HG03097 (cell line): ENCODE data around the gene NR2F1.

Experiments used
- ATAC-seq: cut with Tn5 transposase; IDR thresholded peaks from one replicate; pipeline ENCODE4 v1.9.1; 2021; ENCODE audit not compliant: unreplicated experiment, low FRiP score

Gene NR2F1

DNA sequence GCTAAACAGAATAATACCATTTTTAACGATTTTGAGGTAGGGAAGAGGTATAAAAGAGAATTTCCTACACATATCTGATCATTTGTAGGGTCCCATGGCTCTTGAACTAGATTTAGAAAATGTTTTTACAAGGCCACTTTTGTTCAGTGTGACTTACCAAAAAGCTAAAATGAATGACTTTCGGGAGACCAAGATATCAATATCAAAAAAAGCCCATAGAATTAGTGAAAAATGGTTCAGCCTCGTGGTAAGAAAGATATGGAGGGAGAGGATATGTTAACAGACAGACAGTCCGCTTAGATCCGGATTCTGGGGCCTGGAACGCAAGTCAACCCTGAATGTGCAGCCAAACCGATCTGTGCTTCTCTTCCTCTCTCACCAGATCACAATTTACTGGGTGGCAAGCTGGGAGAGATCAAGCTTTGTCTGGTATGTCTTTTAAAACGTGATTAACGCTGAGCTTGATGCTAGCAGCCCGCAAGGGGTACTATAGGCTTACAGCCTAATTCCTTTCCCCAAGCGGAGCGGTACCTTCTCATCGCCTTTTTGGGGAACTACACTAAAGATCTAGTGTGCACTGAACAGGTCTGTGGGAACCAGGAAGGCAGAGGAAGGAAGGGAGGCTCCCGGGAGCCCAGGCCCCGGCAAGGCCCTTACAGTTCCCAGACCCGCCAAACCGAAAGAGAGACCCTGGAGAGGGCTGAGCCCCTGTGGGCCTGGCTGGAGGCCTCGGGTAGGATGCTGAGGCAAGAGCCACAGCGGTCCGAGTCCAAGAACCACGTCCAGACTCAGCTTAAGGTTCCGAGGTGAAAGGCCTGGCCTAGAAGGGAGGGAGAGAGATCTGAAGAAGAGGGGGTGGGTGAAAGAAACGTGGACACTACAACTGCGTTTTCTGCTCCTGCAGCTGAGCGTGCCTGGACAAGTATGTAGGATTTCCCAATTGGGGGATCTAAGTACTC, 4.9 kb upstream of the NR2F1 start:
- no peak for ATAC-seq

DNA sequence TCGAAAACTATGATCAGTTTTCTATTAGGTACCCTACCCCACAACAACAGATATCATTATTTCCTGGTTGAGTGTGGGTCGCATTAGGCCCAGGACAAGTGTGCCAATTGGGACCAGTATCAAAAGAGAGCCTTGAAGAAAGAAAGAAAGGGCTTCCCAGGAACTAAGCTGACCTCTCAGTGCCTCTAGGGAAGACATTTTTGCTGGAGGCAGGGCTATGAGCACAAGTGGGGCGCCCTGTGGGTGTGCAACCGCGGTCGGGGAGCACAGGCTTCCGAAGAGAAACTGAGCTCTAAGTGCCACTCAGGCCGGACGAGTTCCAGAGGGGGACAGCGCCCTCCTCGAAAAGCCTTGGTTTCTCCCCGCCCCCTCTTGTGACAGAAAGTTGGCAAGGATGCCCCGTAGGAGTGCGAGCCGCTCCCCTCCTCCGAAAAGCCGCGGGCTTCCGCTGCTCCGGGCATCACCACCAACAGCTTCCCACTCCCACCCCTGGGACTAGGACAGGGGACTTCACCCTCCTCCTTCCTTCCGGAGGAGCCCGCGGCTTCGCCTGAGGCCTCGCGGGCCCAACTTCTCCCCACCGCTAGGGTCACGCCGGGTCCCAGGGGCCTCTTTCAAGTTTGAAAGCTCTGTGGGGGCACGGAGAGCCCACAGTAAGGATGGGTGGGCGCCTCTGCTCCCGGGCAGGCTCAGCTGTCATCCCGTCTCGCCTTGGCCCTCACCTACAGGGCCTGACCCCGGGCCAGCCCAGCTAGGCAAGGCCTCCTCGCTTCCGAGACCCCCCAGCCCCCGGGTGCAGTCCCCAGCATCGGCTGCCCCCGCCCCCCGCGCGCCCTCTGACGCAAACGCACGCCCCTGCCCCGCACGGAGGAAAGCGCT, 4.0 kb upstream of the NR2F1 start:
- ATAC-seq = no peak

DNA sequence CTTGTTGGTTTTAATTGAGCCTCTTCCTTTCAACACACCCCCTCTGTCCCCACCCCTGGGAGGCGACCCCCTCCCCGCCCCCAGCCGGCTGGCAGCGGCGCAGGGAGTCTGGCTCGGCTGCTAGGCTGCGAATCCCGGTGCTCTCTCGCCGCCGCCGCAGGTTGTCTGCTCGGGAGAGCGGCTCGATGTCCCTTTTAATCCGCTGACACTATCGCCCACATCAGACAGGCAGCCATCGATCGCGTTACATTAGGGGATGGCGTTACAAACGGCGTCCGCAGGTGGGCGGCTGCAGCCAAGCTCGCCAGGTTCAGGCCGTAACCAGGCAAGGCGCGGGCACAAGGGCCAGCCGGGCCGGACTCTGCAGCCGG, 3.3 kb upstream of the NR2F1 start:
- no peak for ATAC-seq

DNA sequence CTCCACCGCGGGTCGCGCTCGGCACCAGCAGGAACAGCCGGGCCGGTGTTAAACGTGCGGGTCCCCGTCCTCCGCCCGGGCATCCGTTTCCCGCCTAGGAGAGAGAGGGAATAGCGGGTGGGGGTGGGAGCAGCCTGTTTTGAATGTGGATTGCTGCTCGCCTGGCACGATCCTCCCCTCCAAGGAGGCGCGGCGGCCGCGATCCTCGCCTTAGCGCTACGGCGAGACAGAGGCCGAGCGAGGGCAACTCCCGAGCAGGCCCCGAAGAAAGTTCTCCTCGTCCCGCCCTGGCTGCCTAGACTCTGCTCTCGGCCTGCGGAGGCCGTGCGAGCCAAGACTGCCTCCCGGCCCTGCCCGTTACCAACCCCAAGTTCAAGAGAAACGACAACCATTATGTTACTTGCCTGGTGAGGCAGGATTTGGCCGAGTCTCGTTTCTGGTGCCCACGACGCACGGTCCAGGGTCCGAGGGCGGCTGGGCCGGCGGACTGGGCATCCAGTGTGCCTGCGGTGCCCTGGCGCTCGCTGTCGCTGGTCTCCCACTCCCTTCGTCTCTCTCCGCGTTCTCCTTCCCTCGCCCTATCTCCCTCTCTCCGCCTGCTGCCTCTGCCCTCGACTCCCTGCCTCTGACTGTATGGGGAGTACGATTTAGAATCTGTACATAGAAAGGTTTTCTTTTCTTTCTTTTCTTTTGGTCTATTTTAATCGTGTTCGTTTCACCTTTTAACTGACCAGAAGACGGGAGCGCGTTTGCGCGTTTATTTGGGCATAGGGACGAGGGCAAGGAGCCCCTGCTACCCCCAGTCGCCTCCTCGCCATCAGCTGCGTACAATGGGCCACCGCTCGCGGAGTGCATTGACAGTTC, 2.7 kb upstream of the NR2F1 start:
- no peak for ATAC-seq

DNA sequence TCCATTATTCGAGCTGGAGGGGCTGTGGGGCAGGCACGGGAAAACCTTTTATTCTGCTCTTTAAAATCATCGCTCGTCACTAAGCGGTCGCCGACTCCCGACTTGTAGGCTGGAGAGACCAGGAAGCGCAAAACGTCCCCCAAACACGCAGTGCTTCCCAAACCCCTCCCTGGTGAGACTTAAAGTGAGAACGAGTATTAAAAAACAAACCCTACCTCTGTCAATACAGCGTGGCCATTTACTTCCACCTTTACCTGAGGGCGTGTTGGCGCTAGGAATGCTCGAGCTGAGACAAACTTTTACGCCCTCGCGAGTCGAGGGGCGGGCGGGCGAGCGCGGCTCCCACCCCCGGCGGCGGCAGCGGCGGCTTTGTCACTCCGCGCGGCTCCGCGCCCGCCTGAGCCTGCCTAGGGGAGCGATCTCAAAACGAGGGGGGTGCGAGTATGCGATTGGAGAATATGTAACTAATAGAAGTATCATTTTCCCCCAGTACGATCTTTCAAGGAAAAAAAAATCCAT, 2.0 kb upstream of the NR2F1 start, which contains the start of gene NR2F1-AS1:
TSS of gene NR2F1-AS1 (minus strand) at position 293 of the 519 bp plus-strand sequence.
- no peak for ATAC-seq

DNA sequence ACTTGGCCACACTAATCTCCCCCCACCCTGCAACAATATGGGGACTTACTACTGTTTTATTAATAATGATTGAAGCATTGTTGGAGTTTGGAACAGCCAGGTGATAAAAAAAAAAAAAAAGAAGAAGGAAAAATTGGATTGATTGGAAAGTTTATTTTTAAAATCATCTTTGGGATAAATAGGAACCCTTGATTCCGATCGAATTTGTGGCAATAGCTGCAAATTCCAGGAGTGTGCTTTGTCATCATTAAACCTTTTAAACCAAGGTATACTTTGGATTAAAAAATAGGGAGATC, 907 bp upstream of the NR2F1 start:
- ATAC-seq = no peak

DNA sequence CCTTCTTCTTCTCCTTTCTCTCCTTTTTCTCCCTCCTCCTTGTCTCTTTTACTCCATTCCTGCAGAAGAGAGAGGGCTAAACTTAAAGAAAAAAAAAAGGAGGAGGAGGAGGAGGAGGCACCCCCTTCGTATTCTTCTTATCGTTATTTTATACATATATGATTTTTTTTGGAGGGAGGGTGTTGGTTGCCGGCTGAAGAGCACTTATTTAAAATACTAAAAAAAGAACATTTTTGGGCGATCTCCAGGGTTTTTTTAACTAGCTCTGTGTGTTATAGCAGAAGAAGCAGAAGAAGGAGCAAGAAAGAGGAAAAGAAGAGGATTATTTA, 381 bp downstream of the NR2F1 start:
- ATAC-seq = no peak

DNA sequence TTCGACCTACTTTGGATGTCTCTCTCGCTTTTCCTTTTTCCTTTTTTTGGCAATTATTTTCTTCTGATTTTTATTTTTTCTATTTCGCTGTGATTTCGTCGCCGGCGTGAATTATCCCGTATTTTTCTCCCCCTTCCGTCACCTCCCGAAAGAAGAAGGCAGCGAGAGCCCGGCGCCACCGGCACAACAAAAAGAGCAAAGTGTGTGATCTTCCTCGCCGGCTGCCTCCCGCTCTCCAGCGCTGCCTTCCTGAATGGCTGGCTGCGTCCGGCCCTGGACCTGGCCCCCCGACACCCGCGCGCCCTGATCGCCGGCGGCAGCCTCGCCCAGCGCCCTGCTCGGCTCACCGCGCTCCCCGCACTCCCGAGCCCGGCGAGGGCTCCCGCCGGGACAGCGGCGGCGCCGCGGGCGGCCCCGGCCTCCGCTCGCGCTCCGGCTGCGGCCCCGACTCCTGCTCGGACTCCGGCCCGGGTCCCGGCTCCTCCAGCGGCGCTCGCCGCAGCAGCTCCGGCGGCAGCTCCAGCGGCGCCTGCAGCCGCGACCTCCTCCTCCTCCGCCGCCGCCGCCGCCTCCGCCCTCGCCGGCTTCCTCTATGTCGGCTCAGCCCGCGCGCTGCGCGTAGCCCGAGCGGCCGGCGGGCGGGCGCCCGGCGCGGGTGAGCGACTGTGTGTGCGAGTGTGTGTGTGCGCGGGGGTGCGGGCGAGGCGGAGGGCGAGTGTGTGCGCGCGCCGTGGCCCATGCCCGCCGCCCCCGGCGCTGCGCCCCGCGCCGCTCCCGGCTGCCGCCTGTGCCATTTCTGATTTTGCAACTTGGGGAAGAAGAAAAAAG, 960 bp downstream of the NR2F1 start:
- no peak for ATAC-seq

DNA sequence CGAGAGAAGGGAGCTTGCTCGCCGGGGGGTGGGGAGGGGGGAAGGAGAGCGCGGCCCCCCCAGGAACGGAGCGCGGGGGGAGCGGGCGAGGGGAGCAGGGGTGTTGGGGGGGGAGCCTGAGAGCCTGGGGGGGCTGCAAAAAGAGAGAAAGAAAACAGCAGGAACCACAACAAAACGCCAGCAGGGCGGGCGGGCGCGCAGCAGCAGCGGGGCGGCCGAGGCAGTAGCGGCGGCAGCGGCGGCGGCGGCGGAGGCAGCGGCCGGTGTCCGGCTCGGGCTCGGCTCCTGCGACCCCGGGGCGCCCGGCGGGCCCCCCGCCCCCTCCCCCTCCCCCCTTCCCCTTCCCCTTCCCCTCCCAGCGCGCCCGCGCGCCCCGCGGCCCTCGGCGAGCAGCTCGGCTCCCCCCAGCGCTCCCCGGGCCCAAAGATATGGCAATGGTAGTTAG, 1.6 kb downstream of the NR2F1 start:
- no peak for ATAC-seq

DNA sequence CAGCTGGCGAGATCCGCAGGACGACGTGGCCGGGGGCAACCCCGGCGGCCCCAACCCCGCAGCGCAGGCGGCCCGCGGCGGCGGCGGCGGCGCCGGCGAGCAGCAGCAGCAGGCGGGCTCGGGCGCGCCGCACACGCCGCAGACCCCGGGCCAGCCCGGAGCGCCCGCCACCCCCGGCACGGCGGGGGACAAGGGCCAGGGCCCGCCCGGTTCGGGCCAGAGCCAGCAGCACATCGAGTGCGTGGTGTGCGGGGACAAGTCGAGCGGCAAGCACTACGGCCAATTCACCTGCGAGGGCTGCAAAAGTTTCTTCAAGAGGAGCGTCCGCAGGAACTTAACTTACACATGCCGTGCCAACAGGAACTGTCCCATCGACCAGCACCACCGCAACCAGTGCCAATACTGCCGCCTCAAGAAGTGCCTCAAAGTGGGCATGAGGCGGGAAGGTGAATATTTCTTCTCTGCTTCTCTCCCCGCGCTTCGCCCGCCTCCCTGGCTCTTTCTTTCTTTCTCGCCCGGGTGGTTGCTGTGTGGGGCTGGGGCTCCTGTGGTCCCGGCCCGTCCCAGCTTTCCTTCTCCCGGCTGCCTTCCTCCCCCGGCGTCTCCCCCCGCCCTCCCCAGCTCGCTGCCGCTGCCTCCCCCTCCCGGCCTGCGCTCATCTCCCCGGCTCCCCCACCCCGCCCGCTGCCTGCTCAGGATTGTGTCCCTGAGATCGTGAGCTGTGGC, 2.2 kb downstream of the NR2F1 start:
- ATAC-seq = no peak

DNA sequence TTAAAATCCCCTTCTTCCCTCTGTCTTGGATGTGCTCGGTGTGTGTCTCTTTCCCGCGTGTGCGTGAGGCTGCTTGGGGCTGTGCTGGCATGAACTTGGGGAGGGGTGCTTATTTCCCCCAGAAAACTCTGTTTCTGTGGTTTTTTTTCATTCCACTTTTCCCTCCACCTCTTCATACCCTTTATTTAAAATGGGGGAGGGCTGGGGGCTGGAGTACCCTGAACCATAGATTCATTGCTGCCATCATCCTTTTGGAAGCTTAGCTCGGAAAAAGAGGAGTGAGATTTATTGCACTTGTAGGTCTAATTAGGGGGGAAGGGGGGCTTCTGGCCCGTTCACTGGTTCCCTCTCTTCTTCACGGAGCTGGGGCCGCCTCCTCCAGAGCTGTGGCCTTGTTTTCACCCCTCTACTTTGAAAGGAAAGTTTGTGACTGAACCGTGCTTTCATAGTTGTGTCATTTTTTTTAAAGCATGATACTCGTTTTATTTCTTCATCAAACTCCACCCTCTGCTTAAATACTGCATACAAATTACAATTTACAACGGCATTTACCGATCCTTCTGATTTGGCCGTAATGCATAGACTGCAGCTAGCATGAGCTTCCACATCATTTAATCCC, 2.9 kb downstream of the NR2F1 start:
- ATAC-seq = no peak

DNA sequence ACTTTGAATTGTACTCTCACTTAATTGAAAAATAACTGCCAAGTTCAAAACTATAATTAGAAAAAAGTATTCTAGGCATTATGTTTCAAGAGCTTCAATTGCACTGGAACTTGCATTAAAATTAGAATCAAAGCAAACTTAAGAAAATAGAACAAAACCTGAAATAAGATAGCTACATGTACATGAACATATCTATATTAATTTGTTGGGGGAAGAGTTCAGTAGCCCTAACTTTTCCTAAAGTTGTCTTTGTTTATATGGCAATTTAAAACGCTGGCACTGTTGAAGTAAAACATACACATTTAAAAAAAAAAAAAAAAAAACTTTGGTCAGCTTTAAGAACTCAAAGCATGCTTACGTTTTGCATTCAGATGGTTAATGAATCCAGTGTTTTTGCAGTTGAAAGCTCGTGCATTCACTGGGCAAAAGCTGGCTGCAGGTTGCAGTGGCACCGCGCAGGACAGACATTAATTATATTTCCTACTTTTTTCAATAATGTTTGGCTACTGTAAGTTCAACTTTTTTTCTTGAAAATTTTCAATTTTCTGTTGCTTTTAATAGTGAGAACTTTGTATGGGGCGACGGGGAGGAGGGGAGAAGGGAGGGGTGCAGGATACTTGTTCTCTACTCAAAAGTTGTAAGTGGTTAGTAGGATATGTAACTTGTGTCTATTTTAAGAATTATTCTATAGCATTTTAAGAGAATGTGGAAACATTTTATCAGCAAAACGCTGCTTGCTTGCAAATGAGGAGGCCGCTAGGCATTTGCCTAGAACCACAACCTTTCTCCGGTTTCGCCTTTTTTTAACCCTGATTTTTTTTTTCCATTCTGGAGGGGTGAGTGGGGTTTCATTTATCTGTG, 3.9 kb downstream of the NR2F1 start:
- ATAC-seq = no peak

DNA sequence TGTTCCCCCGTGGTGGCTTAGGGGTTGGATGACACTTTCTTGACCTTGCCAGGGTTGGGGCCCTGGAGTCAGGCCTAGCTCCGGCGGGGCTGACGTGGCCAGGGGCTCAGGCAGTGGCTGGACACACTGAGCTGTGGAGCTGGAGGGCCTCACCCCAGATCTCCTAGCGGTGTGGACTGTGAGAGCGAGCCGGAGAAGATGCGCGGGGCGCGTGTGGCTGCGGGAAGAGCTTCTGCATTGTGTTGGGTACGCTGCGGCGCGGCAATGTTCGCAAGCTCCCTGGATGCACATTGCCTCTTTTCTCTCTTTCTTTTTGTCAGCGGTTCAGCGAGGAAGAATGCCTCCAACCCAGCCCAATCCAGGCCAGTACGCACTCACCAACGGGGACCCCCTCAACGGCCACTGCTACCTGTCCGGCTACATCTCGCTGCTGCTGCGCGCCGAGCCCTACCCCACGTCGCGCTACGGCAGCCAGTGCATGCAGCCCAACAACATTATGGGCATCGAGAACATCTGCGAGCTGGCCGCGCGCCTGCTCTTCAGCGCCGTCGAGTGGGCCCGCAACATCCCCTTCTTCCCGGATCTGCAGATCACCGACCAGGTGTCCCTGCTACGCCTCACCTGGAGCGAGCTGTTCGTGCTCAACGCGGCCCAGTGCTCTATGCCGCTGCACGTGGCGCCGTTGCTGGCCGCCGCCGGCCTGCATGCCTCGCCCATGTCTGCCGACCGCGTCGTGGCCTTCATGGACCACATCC, 4.8 kb downstream of the NR2F1 start:
- ATAC-seq = no peak

DNA sequence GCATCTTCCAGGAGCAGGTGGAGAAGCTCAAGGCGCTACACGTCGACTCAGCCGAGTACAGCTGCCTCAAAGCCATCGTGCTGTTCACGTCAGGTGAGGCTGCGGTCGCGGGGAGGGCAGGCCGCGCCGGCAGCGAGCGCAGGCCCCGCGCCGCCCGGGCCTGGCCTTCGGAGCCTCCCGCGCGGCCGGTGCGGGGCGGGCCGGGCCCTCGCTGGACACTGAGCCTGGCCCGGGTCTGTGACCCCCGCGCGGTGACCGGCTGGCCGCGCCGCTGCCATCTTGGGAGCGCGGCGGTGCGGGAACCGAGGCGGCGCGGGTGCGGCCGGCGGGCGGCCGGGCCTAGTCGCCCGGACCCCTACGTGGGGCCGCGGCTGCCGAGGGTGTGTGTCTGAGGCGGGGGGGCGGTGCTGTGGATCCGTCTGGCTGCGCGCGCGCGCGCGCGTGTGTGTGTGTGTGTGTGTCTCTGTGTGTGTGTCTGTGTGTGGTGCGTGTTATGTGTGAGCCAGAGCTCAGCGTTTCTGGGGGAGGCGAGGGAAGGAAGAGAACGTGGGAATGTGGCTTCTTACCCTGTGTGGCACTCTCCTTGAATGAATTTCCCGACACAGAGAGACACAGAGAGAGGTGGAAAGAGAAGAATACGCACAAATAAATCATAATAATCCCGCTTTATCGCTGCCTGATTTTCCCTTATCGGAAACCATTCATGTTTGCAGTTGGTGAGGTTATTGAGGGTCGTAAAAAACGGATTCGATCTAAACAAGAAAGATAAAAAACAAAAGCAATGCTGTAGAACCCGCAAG, 5.5 kb downstream of the NR2F1 start:
- no peak for ATAC-seq

DNA sequence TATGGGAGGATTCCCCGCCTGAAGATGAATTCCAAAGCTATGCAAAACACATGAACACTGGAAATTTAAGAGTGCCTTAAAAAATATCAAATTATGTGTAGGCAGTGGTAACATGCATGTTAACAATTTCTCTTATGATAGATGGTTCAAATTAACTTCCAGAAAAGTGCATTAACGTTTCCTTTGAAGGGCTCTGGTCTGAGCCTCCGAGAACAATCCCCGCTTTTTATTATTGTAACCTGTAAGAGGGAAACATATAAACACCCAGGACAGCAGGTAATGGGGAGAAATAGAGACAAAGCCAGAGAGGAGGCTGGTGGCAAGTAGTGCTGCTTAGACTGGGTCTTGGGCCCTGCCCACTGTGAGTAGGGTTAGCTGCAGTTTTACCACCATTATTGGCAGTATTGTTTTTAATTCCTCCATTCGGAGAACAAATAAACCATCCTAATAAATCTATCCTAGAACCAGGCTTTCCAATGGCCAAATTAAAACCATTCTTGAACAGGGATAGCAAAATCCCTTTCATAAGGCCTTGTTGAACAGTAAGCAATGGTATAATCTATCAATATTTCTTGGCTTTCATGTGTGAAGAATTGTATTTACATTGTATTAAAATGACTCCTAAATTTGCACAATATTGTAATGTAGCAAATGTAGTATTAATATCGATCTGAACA, 6.3 kb downstream of the NR2F1 start:
- no peak for ATAC-seq

DNA sequence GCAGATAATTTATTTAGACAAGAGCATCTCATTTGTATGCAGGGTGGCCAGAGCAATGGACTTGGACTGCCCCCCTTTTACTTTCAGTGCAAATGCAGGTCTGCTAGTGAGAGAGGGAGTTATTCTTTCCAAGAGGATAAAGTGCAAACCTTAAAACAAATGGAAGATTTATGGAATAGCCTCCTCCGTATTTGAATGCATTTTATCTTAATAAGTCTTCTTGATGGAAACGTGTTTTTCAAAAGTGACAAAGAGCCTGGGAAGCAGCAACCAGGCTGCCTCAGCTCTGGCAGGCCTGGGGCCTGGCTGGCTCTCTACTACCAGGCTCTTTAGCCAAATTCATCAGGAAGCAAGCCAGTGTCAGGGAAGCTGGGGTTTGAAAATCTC, 6.8 kb downstream of the NR2F1 start:
- no peak for ATAC-seq
